RWPE2 (cell line): Measurements from ENCODE around the gene GSTO2.

Experiments used
- ATAC-seq: fragments of 200-7000 bp; cut with Tn5 transposase; 3 replicates; pipeline ENCODE4 v1.9.1; 2021; ENCODE audit warnings: low read depth
- DNase-seq: peaks from one replicate; pipeline ENCODE4 v3.0.0-alpha.2; 2020; ENCODE audit warnings: low spot score
- H3K27ac ChIP-seq: fragments of 450-650 bp; 2 replicates; pipeline ENCODE4 v1.5.1; 2017; ENCODE audit warnings: mild to moderate bottlenecking; ENCODE audit not compliant: poor library complexity, severe bottlenecking
- H3K27me3 ChIP-seq: fragments of 250-450 bp; sonication (Bioruptor Pico); 2 replicates; pipeline ENCODE4 v1.5.1; 2021; ENCODE audit warnings: mild to moderate bottlenecking, moderate library complexity; ENCODE audit not compliant: insufficient read depth, poor library complexity, severe bottlenecking
- H3K36me3 ChIP-seq: fragments of 250-450 bp; sonication (Bioruptor Pico); 2 replicates; pipeline ENCODE4 v1.5.1; 2020; ENCODE audit warnings: low read depth, mild to moderate bottlenecking, moderate library complexity
- H3K4me1 ChIP-seq: fragments of 250-450 bp; sonication (Bioruptor Pico); 2 replicates; pipeline ENCODE4 v1.5.1; 2021; ENCODE audit warnings: mild to moderate bottlenecking, moderate library complexity; ENCODE audit not compliant: insufficient read depth, poor library complexity, severe bottlenecking
- H3K4me3 ChIP-seq: fragments of 250-450 bp; sonication (Bioruptor Pico); 2 replicates; pipeline ENCODE4 v1.5.1; 2021; ENCODE audit warnings: mild to moderate bottlenecking, moderate library complexity; ENCODE audit not compliant: severe bottlenecking
- H3K9me3 ChIP-seq: fragments of 250-450 bp; sonication (Bioruptor Pico); 2 replicates; pipeline ENCODE4 v1.5.1; 2021; ENCODE audit warnings: mild to moderate bottlenecking, moderate library complexity; ENCODE audit not compliant: severe bottlenecking
- CTCF ChIP-seq: fragments of 450-650 bp; IDR thresholded peaks from one replicate; pipeline ENCODE4 v1.5.1; 2017; ENCODE audit warnings: mild to moderate bottlenecking, moderate library complexity; ENCODE audit not compliant: poor library complexity, severe bottlenecking

GSTO2 gene

GRCh38 chr10:104351061-104351702, 82.2 kb downstream of the GSTO2 start:
- H3K36me3 ChIP-seq: no peaks in the 10 kb centered on the region
- no peak overlapping the region for H3K27ac ChIP-seq
- peaks cover 23% of the 10 kb centered on the region for H3K4me1 ChIP-seq
- no peak overlapping the region for H3K4me3 ChIP-seq
- H3K27me3 ChIP-seq: no peaks in the 10 kb centered on the region
- no peak for DNase-seq
- no peak for ATAC-seq
- no peaks in the 10 kb centered on the region for H3K9me3 ChIP-seq
- no peak for TF ChIP-seq CTCF

GRCh38 chr10:104351919-104352318, 82.9 kb downstream of the GSTO2 start:
- H3K4me3 ChIP-seq: no peak overlapping the region
- DNase-seq: no peak

DNA sequence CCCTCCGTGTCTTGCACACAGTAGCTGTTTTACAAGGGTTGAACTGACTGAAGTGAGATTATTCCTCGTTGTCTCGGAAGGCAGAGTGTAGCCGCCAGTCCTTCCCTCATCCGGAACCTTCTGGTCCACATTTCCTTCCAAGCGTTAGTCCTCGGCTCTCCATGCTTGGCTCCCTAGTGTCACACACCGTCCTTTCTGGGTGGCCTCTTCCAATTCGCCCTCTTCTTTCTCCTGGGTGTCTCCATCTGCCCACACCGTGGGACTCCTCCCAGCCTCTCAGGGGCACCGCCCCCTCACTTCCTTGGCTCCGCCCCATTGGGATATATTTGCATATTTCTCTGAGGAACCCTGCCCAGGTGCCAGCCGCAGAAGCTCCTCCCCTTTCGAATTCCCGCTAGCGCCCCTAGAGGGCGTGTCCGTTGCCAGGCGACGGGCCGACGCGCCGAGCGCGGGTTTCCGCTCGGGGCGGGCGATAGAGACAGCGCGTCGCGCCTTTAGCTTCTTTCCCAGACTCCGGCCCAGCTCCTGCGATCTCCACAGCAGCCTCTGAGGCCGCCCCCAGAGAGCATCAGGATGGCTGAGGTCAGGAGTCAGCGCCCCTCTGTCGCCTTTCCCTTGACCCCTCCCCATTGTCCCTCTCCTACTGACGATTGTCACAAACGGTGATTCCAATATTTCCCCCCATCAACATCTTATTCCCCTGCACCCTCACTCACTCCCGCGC, 84.5 kb downstream of the GSTO2 start, which contains the start of gene CFAP58:
TSS of gene CFAP58 (plus strand) at position 509 of the 724 bp plus-strand sequence. CDS start at position 574, 65 bp downstream.
- Histone ChIP-seq H3K4me1 (peaks cover 23% of the 10 kb centered on the region), H3K36me3 (no peaks in the 10 kb centered on the region), H3K9me3 (no peaks in the 10 kb centered on the region), H3K27me3 (no peaks in the 10 kb centered on the region), H3K27ac (no peak within 1 kb of the TSS), H3K4me3 (peak within 1 kb of the TSS; percentile 37)
- DNase-seq (peak; percentile 87), ATAC-seq (peak; percentile 86)
- TF ChIP-seq CTCF: peak; percentile 85

More at GRCh38 chr10:104351919-104352318, 82.9 kb downstream of the GSTO2 start:
- H3K9me3 ChIP-seq: no peaks in the 10 kb centered on the region
- no peaks in the 10 kb centered on the region for H3K27me3 ChIP-seq
- no peak for TF ChIP-seq CTCF
- peaks cover 23% of the 10 kb centered on the region for H3K4me1 ChIP-seq
- ATAC-seq: no peak
- no peaks in the 10 kb centered on the region for H3K36me3 ChIP-seq
- H3K27ac ChIP-seq: no peak overlapping the region
